HepG2 (cell line): ENCODE results near the gene NT5C2. TPM values are rescaled to one million over a fixed set of nuclear protein-coding genes. Genes with fewer than 3 reads are reported as not detected.

ENCODE experiments used
- CREB1 ChIP-seq, 2 experiments: fragments of 450-650 bp in 1 of 2; IDR thresholded peaks; 2 replicates each; pipeline ENCODE4 v1.6.1; 2016 to 2017; ENCODE audit warnings: control low read depth in 1 of 2, mild to moderate bottlenecking in 1 of 2, missing compliant biosample characterization in 1 of 2, missing genetic modification characterization in 1 of 2
- E2F1 ChIP-seq: sonication (generic); formaldehyde crosslinking; IDR thresholded peaks from 2 replicates; pipeline ENCODE4 v1.5.0; 2020; ENCODE audit warnings: missing genetic modification reagents
- GLI4 ChIP-seq: sonication (generic); formaldehyde crosslinking; IDR thresholded peaks from 2 replicates; pipeline ENCODE4 v1.5.1; 2020; ENCODE audit warnings: missing genetic modification reagents, mild to moderate bottlenecking, moderate library complexity, borderline replicate concordance
- HDAC1 ChIP-seq: sonication (generic); formaldehyde crosslinking; IDR thresholded peaks from 2 replicates; pipeline ENCODE4 v1.5.1; 2020; ENCODE audit warnings: mild to moderate bottlenecking, missing genetic modification reagents
- HIC2 ChIP-seq: sonication (generic); formaldehyde crosslinking; IDR thresholded peaks from 2 replicates; pipeline ENCODE4 v1.9.0; 2022; ENCODE audit warnings: low read depth, missing genetic modification reagents
- JUN ChIP-seq: sonication (generic); formaldehyde crosslinking; IDR thresholded peaks from 2 replicates; pipeline ENCODE4 v1.4.0; 2020; ENCODE audit warnings: mild to moderate bottlenecking, missing genetic modification reagents
- KAT7 ChIP-seq: IDR thresholded peaks from 2 replicates; pipeline ENCODE4 v1.6.1; 2018; ENCODE audit warnings: borderline replicate concordance, missing compliant biosample characterization
- MTA1 ChIP-seq: sonication (generic); formaldehyde crosslinking; IDR thresholded peaks from 2 replicates; pipeline ENCODE4 v1.4.0; 2020; ENCODE audit warnings: missing genetic modification reagents, mild to moderate bottlenecking, borderline replicate concordance
- MTA3 ChIP-seq: sonication (generic); formaldehyde crosslinking; IDR thresholded peaks from 2 replicates; pipeline ENCODE4 v1.4.0; 2020; ENCODE audit warnings: missing genetic modification reagents
- MYPOP ChIP-seq: sonication (generic); formaldehyde crosslinking; IDR thresholded peaks from 2 replicates; pipeline ENCODE4 v1.8.1; 2023; ENCODE audit warnings: mild to moderate bottlenecking, moderate library complexity, missing genetic modification reagents
- NAIF1 ChIP-seq: sonication (generic); formaldehyde crosslinking; IDR thresholded peaks from 2 replicates; pipeline ENCODE4 v1.5.0; 2020; ENCODE audit warnings: mild to moderate bottlenecking, missing genetic modification reagents, borderline replicate concordance
- NR2F2 ChIP-seq: IDR thresholded peaks from 2 replicates; pipeline ENCODE4 v1.6.1; 2012; ENCODE audit warnings: low read depth, inconsistent platforms, borderline replicate concordance
- RFX5 ChIP-seq: IDR thresholded peaks from 2 replicates; pipeline ENCODE4 v1.6.1; 2011; ENCODE audit warnings: low read depth, low read length, improper control_type of control experiment
- RFXAP ChIP-seq: sonication (generic); formaldehyde crosslinking; IDR thresholded peaks from 2 replicates; pipeline ENCODE4 v1.4.0; 2020; ENCODE audit warnings: missing genetic modification reagents, borderline replicate concordance
- TRIM24 ChIP-seq: sonication (generic); formaldehyde crosslinking; IDR thresholded peaks from 2 replicates; pipeline ENCODE4 v1.8.0; 2022; ENCODE audit warnings: mild to moderate bottlenecking, missing genetic modification reagents
- ZBTB46 ChIP-seq: sonication (generic); formaldehyde crosslinking; IDR thresholded peaks from 2 replicates; pipeline ENCODE4 v1.4.0; 2020; ENCODE audit warnings: mild to moderate bottlenecking, missing genetic modification reagents, borderline replicate concordance
- ZKSCAN8 ChIP-seq: IDR thresholded peaks from 2 replicates; pipeline ENCODE4 v1.6.1; 2016; ENCODE audit warnings: borderline replicate concordance, missing genetic modification reagents, missing compliant biosample characterization
- ZNF235 ChIP-seq: sonication (generic); formaldehyde crosslinking; IDR thresholded peaks from 2 replicates; pipeline ENCODE4 v1.8.1; 2023; ENCODE audit warnings: mild to moderate bottlenecking, missing genetic modification reagents, borderline replicate concordance
- ZNF557 ChIP-seq: sonication (generic); formaldehyde crosslinking; IDR thresholded peaks from 2 replicates; pipeline ENCODE4 v1.4.0; 2020; ENCODE audit warnings: missing genetic modification reagents
- ZNF562 ChIP-seq: sonication (generic); formaldehyde crosslinking; IDR thresholded peaks from 2 replicates; pipeline ENCODE4 v1.8.0; 2022; ENCODE audit warnings: missing genetic modification reagents, borderline replicate concordance
- ZNF576 ChIP-seq: sonication (generic); formaldehyde crosslinking; IDR thresholded peaks from 2 replicates; pipeline ENCODE4 v1.4.0; 2020; ENCODE audit warnings: mild to moderate bottlenecking, missing genetic modification reagents
- ZNF790 ChIP-seq: sonication (generic); formaldehyde crosslinking; IDR thresholded peaks from 2 replicates; pipeline ENCODE4 v1.8.0; 2022; ENCODE audit warnings: missing genetic modification reagents, mild to moderate bottlenecking, borderline replicate concordance
- polyA plus RNA-seq, 8 experiments: library from polyadenylated mRNA; depleted of rRNA in 3 of 8; stranded (reverse) in 7 of 8; unstranded in 1 of 8; fragments of >200 nt; fragmentation: Illumina TruSeq in 4 of 8; extraction: Trizol in 4 of 8; gene quantifications; 2 replicates each; pipeline versions ENCODE4 v1.2.1 to v1.2.3, GENCODE V29; 2011 to 2016; ENCODE audit warnings: low read depth in 4 of 8, missing spikeins in 1 of 8, mixed read lengths in 1 of 8; ENCODE audit not compliant: insufficient read depth in 1 of 8
- total RNA-seq, 5 experiments: library from RNA; depleted of rRNA; stranded (reverse); fragments of >200 nt; fragmentation: Illumina TruSeq; extraction: Trizol; gene quantifications; 2 replicates each; pipeline ENCODE4 v1.2.3, GENCODE V29; 2016; ENCODE audit warnings: low read depth in 1 of 5

Gene NT5C2
- total and polyA plus RNA-seq, 2 of the 13 experiments (the other 11 are each of a cell fraction or from before 2014, with no cell fraction given) = 40.6 to 55.2 TPM

GRCh38 chr10:103053659-103054581, 139.2 kb downstream of the NT5C2 start (continued):
- TF ChIP-seq HIC2 (CRISPR knock-in tag) (peak; percentile 62; the same call in 1 of the 2 replicates), NR2F2 (no peak; the same call in 1 of the 2 replicates), MTA3 (no peak), TRIM24 (CRISPR knock-in tag) (peak; percentile 89), ZNF557 (CRISPR knock-in tag) (peak; percentile 82; the same call in 1 of the 2 replicates), ZNF562 (no peak), E2F1 (peak; percentile 85; the same call in 1 of the 2 replicates), ZNF790 (CRISPR knock-in tag) (no peak), ZNF576 (no peak), ZNF235 (CRISPR knock-in tag) (no peak), JUN (CRISPR knock-in tag) (no peak), CREB1 (IDR thresholded peaks at IDR 0.05) (0 out of 2 replicates have a peak, but pooled peaks have one; percentile 9), CREB1 (CRISPR knock-in tag; IDR thresholded peaks at IDR 0.05) (no peak), HDAC1 (CRISPR knock-in tag) (peak; percentile 91), ZBTB46 (CRISPR knock-in tag) (0 out of 2 replicates have a peak, but pooled peaks have one; percentile 64), NAIF1 (CRISPR knock-in tag) (no peak), RFXAP (CRISPR knock-in tag) (peak; percentile 98), ZKSCAN8 (CRISPR knock-in tag) (peak; percentile 96), GLI4 (CRISPR knock-in tag) (peak; percentile 29; the same call in 1 of the 2 replicates), RFX5 (peak; percentile 88), MYPOP (peak; percentile 88; the same call in 1 of the 2 replicates), KAT7 (CRISPR knock-in tag) (peak; percentile 88), MTA1 (peak; percentile 98)
